ENCODE measurements around the gene MEAF6. TPM values are rescaled to one million over a fixed set of nuclear protein-coding genes. Genes with fewer than 3 reads are reported as not detected.

MEAF6 gene
- total and polyA plus RNA-seq, 9 donors: 38.7 to 108 (median 64.1) TPM

DNA sequence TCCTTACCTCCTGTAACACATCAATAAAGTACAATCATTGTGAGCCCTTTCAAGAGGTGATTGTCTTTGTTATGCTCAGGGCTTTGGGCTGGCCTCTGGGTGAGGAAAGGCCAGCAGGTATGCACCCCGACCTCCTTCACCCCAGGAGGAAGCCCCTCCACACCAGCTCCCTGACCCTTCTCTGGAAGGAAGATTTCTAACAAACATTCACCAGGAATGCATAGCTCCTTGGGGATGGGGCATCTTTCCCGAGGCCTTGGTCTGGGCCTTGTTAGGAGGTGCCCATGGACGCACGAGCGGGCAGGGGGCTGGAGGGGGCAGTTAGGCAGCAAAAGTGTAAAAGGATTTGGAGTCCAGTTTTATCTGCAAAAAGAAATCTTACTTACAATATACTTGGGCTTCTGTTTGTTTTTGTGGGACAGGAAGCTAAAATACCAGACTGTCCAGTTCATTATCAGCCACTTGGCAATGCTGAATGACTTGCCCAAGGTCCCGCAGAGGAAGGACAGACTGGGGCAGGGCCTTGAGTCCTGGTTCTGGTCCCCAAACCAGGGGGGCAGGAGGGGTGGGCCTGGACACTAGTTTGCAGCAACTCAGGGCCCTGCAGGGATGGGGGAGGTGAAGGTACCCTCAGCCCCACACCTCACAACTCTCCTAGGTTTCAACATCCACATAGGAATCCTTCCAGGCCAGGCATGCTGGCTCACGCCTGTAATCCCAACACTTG is 30.1 kb downstream of the MEAF6 start:
- TF ChIP-seq POLR2A (IDR thresholded peaks at IDR 0.05) (no peak), EP300 (IDR thresholded peaks at IDR 0.05) (no peak)
- TF ChIP-seq, protein P1, sequence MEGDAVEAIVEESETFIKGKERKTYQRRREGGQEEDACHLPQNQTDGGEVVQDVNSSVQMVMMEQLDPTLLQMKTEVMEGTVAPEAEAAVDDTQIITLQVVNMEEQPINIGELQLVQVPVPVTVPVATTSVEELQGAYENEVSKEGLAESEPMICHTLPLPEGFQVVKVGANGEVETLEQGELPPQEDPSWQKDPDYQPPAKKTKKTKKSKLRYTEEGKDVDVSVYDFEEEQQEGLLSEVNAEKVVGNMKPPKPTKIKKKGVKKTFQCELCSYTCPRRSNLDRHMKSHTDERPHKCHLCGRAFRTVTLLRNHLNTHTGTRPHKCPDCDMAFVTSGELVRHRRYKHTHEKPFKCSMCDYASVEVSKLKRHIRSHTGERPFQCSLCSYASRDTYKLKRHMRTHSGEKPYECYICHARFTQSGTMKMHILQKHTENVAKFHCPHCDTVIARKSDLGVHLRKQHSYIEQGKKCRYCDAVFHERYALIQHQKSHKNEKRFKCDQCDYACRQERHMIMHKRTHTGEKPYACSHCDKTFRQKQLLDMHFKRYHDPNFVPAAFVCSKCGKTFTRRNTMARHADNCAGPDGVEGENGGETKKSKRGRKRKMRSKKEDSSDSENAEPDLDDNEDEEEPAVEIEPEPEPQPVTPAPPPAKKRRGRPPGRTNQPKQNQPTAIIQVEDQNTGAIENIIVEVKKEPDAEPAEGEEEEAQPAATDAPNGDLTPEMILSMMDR (IDR thresholded peaks at IDR 0.05): no peak
- peaks cover 6% of the 10 kb centered on the region for H3K4me1 ChIP-seq (ENCODE audit: insufficient read depth)
- intact Hi-C loops (cut with DNase I): no loop called here
- H3K9me3 ChIP-seq: no peaks in the 10 kb centered on the region
- H3K4me3 ChIP-seq: no peak overlapping the region
- no peak for DNase-seq
- H3K27me3 ChIP-seq: no peaks in the 10 kb centered on the region
- H3K36me3 ChIP-seq: no peaks in the 10 kb centered on the region
- no peak overlapping the region for H3K27ac ChIP-seq
- WGBS, 3 donors: 56 to 65% (median 65%) methylated on average over 7 of the region's 7 CpGs

DNA sequence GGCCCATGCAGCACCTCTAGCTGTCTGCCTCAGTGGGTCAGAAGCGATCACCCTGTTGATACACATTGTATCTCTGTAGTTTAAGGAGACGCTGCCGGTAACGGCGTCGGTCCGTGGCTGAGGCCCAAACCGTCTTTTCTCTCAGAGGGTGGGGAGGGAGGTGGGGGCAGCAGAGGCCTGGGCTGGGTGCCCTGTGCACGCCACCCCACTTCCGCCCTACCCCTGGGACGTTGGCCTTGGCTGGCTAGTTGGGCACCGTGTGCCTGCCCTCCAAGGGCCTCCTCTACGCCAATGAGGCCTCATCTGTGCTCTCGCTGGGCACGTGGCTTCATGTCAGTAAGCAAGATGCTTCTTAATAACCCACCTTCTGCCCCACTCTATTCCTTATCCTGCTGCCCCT is 30.8 kb downstream of the MEAF6 start:
- 75 to 88% (median 79%) methylated on average over 15 of the region's 15 CpGs for WGBS, 3 donors
- Histone ChIP-seq H3K4me1 (ENCODE audit: insufficient read depth) (peaks cover 12% of the 10 kb centered on the region), H3K36me3 (no peaks in the 10 kb centered on the region), H3K27me3 (no peaks in the 10 kb centered on the region), H3K4me3 (no peak overlapping the region), H3K9me3 (no peaks in the 10 kb centered on the region), H3K27ac (no peak overlapping the region)
- TF ChIP-seq, protein P1 (IDR thresholded peaks at IDR 0.05): no peak
- TF ChIP-seq POLR2A (IDR thresholded peaks at IDR 0.05): no peak
- no peak for TF ChIP-seq EP300 (IDR thresholded peaks at IDR 0.05)
- DNase-seq: no peak
- intact Hi-C loops (cut with DNase I): no loop called here

DNA sequence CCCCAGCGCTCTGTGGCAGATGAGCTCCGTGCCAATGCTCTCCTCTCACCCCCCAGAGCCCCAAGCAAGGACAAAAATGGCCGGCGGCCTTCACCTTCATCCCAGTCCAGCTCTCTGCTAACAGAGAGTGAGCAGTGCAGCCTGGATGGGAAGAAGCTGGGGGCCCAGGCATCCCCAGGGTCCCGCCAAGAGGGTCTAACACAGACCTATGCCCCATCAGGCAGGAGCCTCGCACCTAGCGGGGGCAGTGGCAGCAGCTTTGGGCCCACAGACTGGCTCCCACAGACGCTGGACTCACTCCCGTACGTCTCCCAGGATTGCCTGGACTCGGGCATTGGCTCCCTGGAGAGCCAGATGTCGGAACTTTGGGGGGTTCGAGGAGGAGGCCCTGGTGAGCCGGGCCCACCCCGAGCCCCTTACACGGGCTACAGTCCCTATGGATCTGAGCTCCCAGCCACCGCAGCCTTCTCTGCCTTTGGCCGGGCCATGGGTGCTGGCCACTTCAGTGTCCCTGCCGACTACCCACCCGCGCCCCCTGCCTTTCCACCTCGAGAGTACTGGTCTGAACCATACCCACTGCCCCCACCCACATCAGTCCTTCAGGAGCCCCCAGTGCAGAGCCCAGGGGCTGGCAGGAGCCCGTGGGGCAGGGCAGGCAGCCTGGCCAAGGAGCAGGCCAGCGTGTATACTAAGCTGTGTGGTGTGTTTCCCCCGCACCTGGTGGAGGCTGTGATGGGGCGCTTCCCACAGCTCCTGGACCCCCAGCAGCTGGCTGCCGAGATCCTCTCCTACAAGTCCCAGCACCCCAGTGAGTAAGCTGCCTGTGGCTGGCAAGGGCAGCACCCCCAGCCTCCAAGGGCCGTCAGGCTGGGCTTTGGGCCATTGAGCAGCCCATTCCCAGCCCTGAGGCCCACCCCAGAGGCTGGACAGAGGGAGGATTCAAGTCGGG is 31.5 kb downstream of the MEAF6 start:
- peak in 1 of 5 donors; percentile 36 for DNase-seq
- no peak overlapping the region for H3K27ac ChIP-seq

More for the DNA sequence above, 31.5 kb downstream of the MEAF6 start:
- Histone ChIP-seq H3K4me3 (no peak overlapping the region), H3K9me3 (no peaks in the 10 kb centered on the region), H3K27me3 (no peaks in the 10 kb centered on the region), H3K36me3 (no peaks in the 10 kb centered on the region), H3K4me1 (ENCODE audit: insufficient read depth) (peaks cover 12% of the 10 kb centered on the region)
- WGBS, 3 donors: 83 to 86% (median 86%) methylated on average over 29 of the region's 29 CpGs
- intact Hi-C loops (cut with DNase I): no loop called here
- no peak for TF ChIP-seq EP300 (IDR thresholded peaks at IDR 0.05)
- TF ChIP-seq POLR2A (IDR thresholded peaks at IDR 0.05): no peak
- TF ChIP-seq, protein P1 (IDR thresholded peaks at IDR 0.05): no peak
